Activated B cell treated with CpG ODN at 0.5 μM for 24 hours (primary cell): Measurements from ENCODE around the gene SCRN2. TPM values are rescaled to one million over a fixed set of nuclear protein-coding genes. Genes with fewer than 3 reads are reported as not detected.

Source experiments
- ATAC-seq: fragments of 200-7000 bp; cut with Tn5 transposase; one replicate; pipeline ENCODE4 v1.10.0; 2021; ENCODE audit warnings: low read depth, mild to moderate bottlenecking, moderate library complexity
- CTCF ChIA-PET: fragments of 350-600 bp; sonication (Branson Sonifier 250); formaldehyde crosslinking; loops from one replicate; lab custom pipeline; 2021; ENCODE audit warnings: antibody characterized with exemption; lab: Charles Lee
- POLR2A ChIA-PET: fragments of 350-600 bp; sonication (Branson Sonifier 250); formaldehyde crosslinking; loops from one replicate; lab custom pipeline; 2021; ENCODE audit warnings: antibody characterized with exemption; lab: Charles Lee
- DNase-seq: peaks from one replicate; pipeline ENCODE4 v3.0.0; 2022
- H3K27ac Mint-ChIP-seq: one replicate; pipeline ENCODE4 v1.8.0; 2020; ENCODE audit warnings: mixed read lengths
- H3K27me3 Mint-ChIP-seq: one replicate; pipeline ENCODE4 v1.8.0; 2021; ENCODE audit warnings: mixed read lengths
- H3K36me3 Mint-ChIP-seq: one replicate; pipeline ENCODE4 v1.8.0; 2021; ENCODE audit warnings: low read depth, mixed read lengths
- H3K4me1 Mint-ChIP-seq: one replicate; pipeline ENCODE4 v1.8.0; 2021; ENCODE audit warnings: mixed read lengths
- H3K4me3 Mint-ChIP-seq: one replicate; pipeline ENCODE4 v1.8.0; 2020; ENCODE audit warnings: mild to moderate bottlenecking, mixed read lengths
- H3K9me3 Mint-ChIP-seq: one replicate; pipeline ENCODE4 v1.8.0; 2020; ENCODE audit warnings: mixed read lengths
- CTCF ChIP-seq: fragments of 200-600 bp; IDR thresholded peaks from one replicate; pipeline ENCODE4 v1.8.0; 2022; ENCODE audit warnings: antibody characterized with exemption, mild to moderate bottlenecking
- intact Hi-C: fragments of 100-400 bp; cut with micrococcal nuclease; formaldehyde crosslinking; loops from one replicate; pipeline ENCODE4 v1.15.1; 2024
- total RNA-seq: library from RNA; stranded (reverse); gene quantifications from 2 replicates; pipeline ENCODE4 v1.2.3, GENCODE V29; 2022

Gene SCRN2
- total RNA-seq, 1 donor from 2014 or later: 36.3 TPM

- ChIA-PET CTCF (interaction anchor here (0.7 to 1.7 kb wide), 3 partner anchors 9 to 50 kb away, joined by 4 to 5 read pairs (median 4); partner anchors contain the start of genes LRRC46, MRPL10 and SCRN2), POLR2A (interaction anchor here (2.2 to 2.6 kb wide), 2 partner anchors 9 to 73 kb away, joined by 12 to 53 read pairs; partner anchors contain the start of genes LRRC46, MRPL10 and SP2)
- no peak for TF ChIP-seq CTCF
- Mint-ChIP-seq H3K27ac (no peak overlapping the region), H3K4me3 (no peak overlapping the region), H3K9me3 (no peaks in the 10 kb centered on the region), H3K36me3 (peaks cover 59% of the 10 kb centered on the region), H3K27me3 (no peaks in the 10 kb centered on the region), H3K4me1 (peaks cover 26% of the 10 kb centered on the region)
- no peak for DNase-seq
- ATAC-seq: no peak
- intact Hi-C loops: no loop called here
These were observed 18.3 kb downstream of the SCRN2 start for GRCh38 chr17:47822785-47823184.

GRCh38 chr17:47821424-47822391 is 19.4 kb downstream of the SCRN2 start, which contains the start of gene OSBPL7:
TSS of gene OSBPL7 (minus strand) at chr17:47821794. CDS start at chr17:47820278, 1,516 bp downstream.
- intact Hi-C loops: loop anchor here (1.0 kb wide), 1 partner anchor 10 kb away; the partner anchor contains the start of genes LRRC46 and MRPL10
- peaks cover 61% of the 10 kb centered on the region for H3K36me3 Mint-ChIP-seq

GRCh38 chr17:47821031-47821423 is 20.0 kb downstream of the SCRN2 start:
- ATAC-seq: no peak
- peaks cover 61% of the 10 kb centered on the region for H3K36me3 Mint-ChIP-seq
- ChIA-PET CTCF (interaction anchor here (0.9 to 1.8 kb wide), 4 partner anchors 10 to 69 kb away, joined by 4 to 5 read pairs (median 4); partner anchors contain the start of genes LRRC46, MRPL10 and SCRN2), POLR2A (interaction anchor here (0.5 to 2.6 kb wide), 3 partner anchors 10 to 75 kb away, joined by 4 to 53 read pairs (median 12); partner anchors contain the start of genes LRRC46, MRPL10 and SP2)
- no peak for TF ChIP-seq CTCF
- no peaks in the 10 kb centered on the region for H3K9me3 Mint-ChIP-seq
- peak overlapping the region; percentile 96 for H3K4me3 Mint-ChIP-seq
- intact Hi-C loops: loop anchor here (1.0 kb wide), 1 partner anchor 10 kb away; the partner anchor contains the start of genes LRRC46 and MRPL10
- H3K4me1 Mint-ChIP-seq: peaks cover 26% of the 10 kb centered on the region
- H3K27me3 Mint-ChIP-seq: no peaks in the 10 kb centered on the region
- DNase-seq: no peak
- peak overlapping the region; percentile 77 for H3K27ac Mint-ChIP-seq

More at GRCh38 chr17:47821424-47822391, 19.4 kb downstream of the SCRN2 start, which contains the start of gene OSBPL7:
- DNase-seq (peak; percentile 55), ATAC-seq (peak; percentile 98)
- peak within 1 kb of the TSS; percentile 77 for H3K27ac Mint-ChIP-seq
- no peak for TF ChIP-seq CTCF
- POLR2A ChIA-PET: interaction anchor here (0.5 to 2.6 kb wide), 8 partner anchors 10 to 148 kb away, joined by 3 to 53 read pairs (median 6); partner anchors contain the start of genes LRRC46, MRPL10, SCRN2 and SP2
- peaks cover 26% of the 10 kb centered on the region for H3K4me1 Mint-ChIP-seq
- no peaks in the 10 kb centered on the region for H3K9me3 Mint-ChIP-seq
- H3K27me3 Mint-ChIP-seq: no peaks in the 10 kb centered on the region
- H3K4me3 Mint-ChIP-seq: peak within 1 kb of the TSS; percentile 96
- CTCF ChIA-PET: interaction anchor here (0.9 to 1.8 kb wide), 4 partner anchors 10 to 68 kb away, joined by 4 to 5 read pairs (median 4); partner anchors contain the start of genes LRRC46, MRPL10 and SCRN2

GRCh38 chr17:47820033-47820789 is 20.9 kb downstream of the SCRN2 start:
- Mint-ChIP-seq H3K4me1 (peaks cover 26% of the 10 kb centered on the region), H3K27ac (peak overlapping the region; percentile 77), H3K36me3 (peaks cover 62% of the 10 kb centered on the region), H3K27me3 (no peaks in the 10 kb centered on the region), H3K9me3 (no peaks in the 10 kb centered on the region), H3K4me3 (peak overlapping the region; percentile 96)
- no peak for DNase-seq
- intact Hi-C loops: no loop called here
- ChIA-PET POLR2A (interaction anchor here (0.5 to 0.7 kb wide), 2 partner anchors 170 to 369 kb away, joined by 3 to 5 read pairs; no protein-coding TSS in a partner anchor), CTCF (interaction anchor here (1.8 kb wide), 1 partner anchor 70 kb away, joined by 4 read pairs; no protein-coding TSS in a partner anchor)
- TF ChIP-seq CTCF: no peak
- no peak for ATAC-seq
